A549 (cell line): ENCODE results near the gene CDK16. TPM values are rescaled to one million over a fixed set of nuclear protein-coding genes. Genes with fewer than 3 reads are reported as not detected.

Experiments used
- ATAC-seq, 2 experiments: fragments of 200-7000 bp in 1 of 2; fragments of >200 bp in 1 of 2; cut with Nextera tagmentation in 1 of 2; cut with Tn5 transposase in 1 of 2; 3 replicates each; pipeline versions ENCODE4 v1.8.0 to v1.9.1; 2018 to 2020; ENCODE audit warnings: mild to moderate bottlenecking in 1 of 2, moderate library complexity in 1 of 2
- CTCF ChIA-PET: fragments of 300-600 bp; sonication (Branson Sonifier 250); formaldehyde crosslinking; extraction: SDS; loops from one replicate; lab custom pipeline; 2021; ENCODE audit warnings: antibody characterized with exemption, inconsistent platforms; lab: Yijun Ruan, JAX
- POLR2A ChIA-PET: fragments of 350-600 bp; formaldehyde crosslinking; extraction: SDS; loops from one replicate; lab custom pipeline; 2021; ENCODE audit warnings: antibody characterized with exemption, inconsistent platforms; lab: Yijun Ruan, JAX
- DNase-seq, 2 experiments: peaks; one replicate each; pipeline versions ENCODE4 v3.0.0 to v3.0.0-alpha.2; 2011 to 2016; ENCODE audit warnings: low read depth in 1 of 2, low spot score in 1 of 2
- FAIRE-seq: peaks from 2 replicates; lab custom pipeline; 2011; peaks lifted over from hg19 to GRCh38; lab: Jason Lieb, UNC
- H3K27ac ChIP-seq, 2 experiments: fragments of >200 bp; sonication (Bioruptor Twin); formaldehyde crosslinking; 3 replicates each; pipeline ENCODE4 v1.5.1; 2016 to 2017
- H3K4me1 ChIP-seq: fragments of >200 bp; sonication (Bioruptor Twin); formaldehyde crosslinking; 3 replicates; pipeline ENCODE4 v1.6.1; 2016
- H3K4me2 ChIP-seq: fragments of >200 bp; sonication (Bioruptor Twin); formaldehyde crosslinking; 3 replicates; pipeline ENCODE4 v1.6.1; 2016
- H3K4me3 ChIP-seq: fragments of >200 bp; sonication (Bioruptor Twin); formaldehyde crosslinking; 3 replicates; pipeline ENCODE4 v1.5.1; 2016
- H3K9me3 ChIP-seq: fragments of >200 bp; sonication (Bioruptor Twin); formaldehyde crosslinking; 3 replicates; pipeline ENCODE4 v1.6.1; 2016
- CBX2 ChIP-seq: fragments of 200-600 bp; sonication (generic); IDR thresholded peaks from 2 replicates; pipeline ENCODE4 v1.6.1; 2016; ENCODE audit warnings: low read depth, mild to moderate bottlenecking, borderline replicate concordance
- CBX8 ChIP-seq: fragments of 200-600 bp; sonication (generic); IDR thresholded peaks from 2 replicates; pipeline ENCODE4 v1.6.1; 2016
- CEBPB ChIP-seq, 2 experiments: fragments of >200 bp in 1 of 2; sonication (Bioruptor Twin) in 1 of 2; formaldehyde crosslinking in 1 of 2; IDR thresholded peaks; 2 replicates each; pipeline ENCODE4 v1.6.1; 2012 to 2016
- CTCF ChIP-seq: fragments of >200 bp; sonication (Bioruptor Twin); formaldehyde crosslinking; IDR thresholded peaks from 3 replicates; pipeline ENCODE4 v1.5.1; 2016
- E2F6 ChIP-seq: IDR thresholded peaks from 2 replicates; pipeline ENCODE4 v1.6.1; 2012; ENCODE audit warnings: low read depth, borderline replicate concordance
- EHMT2 ChIP-seq: fragments of 200-600 bp; sonication (generic); IDR thresholded peaks from 2 replicates; pipeline ENCODE4 v1.6.1; 2016; ENCODE audit warnings: antibody characterized with exemption, low read depth, mild to moderate bottlenecking, moderate library complexity
- FOSB ChIP-seq: fragments of 250-450 bp; sonication (Bioruptor Pico); IDR thresholded peaks from 2 replicates; pipeline ENCODE4 v1.5.0; 2020; ENCODE audit warnings: mild to moderate bottlenecking, moderate library complexity
- FOXS1 ChIP-seq: fragments of 250-450 bp; sonication (Bioruptor Pico); IDR thresholded peaks from 2 replicates; pipeline ENCODE4 v1.5.0; 2020; ENCODE audit warnings: mild to moderate bottlenecking, moderate library complexity
- HDAC2 ChIP-seq: fragments of 200-600 bp; sonication (generic); IDR thresholded peaks from 2 replicates; pipeline ENCODE4 v1.6.1; 2016
- HES2 ChIP-seq: fragments of >200 bp; sonication (Bioruptor Twin); formaldehyde crosslinking; IDR thresholded peaks from 2 replicates; pipeline ENCODE4 v1.6.1; 2016
- HEYL ChIP-seq: fragments of 250-450 bp; sonication (Bioruptor Pico); IDR thresholded peaks from 2 replicates; pipeline ENCODE4 v1.8.0; 2021; ENCODE audit warnings: mild to moderate bottlenecking, moderate library complexity
- HMGXB4 ChIP-seq: fragments of 250-450 bp; sonication (Bioruptor Pico); IDR thresholded peaks from 2 replicates; pipeline ENCODE4 v1.5.0; 2021; ENCODE audit warnings: mild to moderate bottlenecking, moderate library complexity, borderline replicate concordance
- HOXB5 ChIP-seq: fragments of 250-450 bp; sonication (Bioruptor Pico); IDR thresholded peaks from 2 replicates; pipeline ENCODE4 v1.5.0; 2020; ENCODE audit warnings: mild to moderate bottlenecking, moderate library complexity
- JUN ChIP-seq, 2 experiments: fragments of >200 bp; sonication (Bioruptor Twin); formaldehyde crosslinking; IDR thresholded peaks; 2 replicates in 1 of 2; 3 replicates in 1 of 2; pipeline ENCODE4 v1.6.1; 2016 to 2017
- KDM1A ChIP-seq: fragments of 200-600 bp; sonication (generic); IDR thresholded peaks from 2 replicates; pipeline ENCODE4 v1.6.1; 2016; ENCODE audit warnings: low read depth, mild to moderate bottlenecking
- KDM5A ChIP-seq: fragments of 200-600 bp; sonication (generic); IDR thresholded peaks from 2 replicates; pipeline ENCODE4 v1.6.1; 2016; ENCODE audit warnings: antibody characterized with exemption, mild to moderate bottlenecking
- MAFK ChIP-seq: fragments of 450-650 bp; IDR thresholded peaks from 2 replicates; pipeline ENCODE4 v1.6.1; 2014; ENCODE audit not compliant: partially characterized antibody
- MYC ChIP-seq: IDR thresholded peaks from 2 replicates; pipeline ENCODE4 v1.6.1; 2012; ENCODE audit warnings: mild to moderate bottlenecking, inconsistent platforms, low read length, improper control_type of control experiment, borderline replicate concordance
- PHF8 ChIP-seq: fragments of 200-600 bp; sonication (generic); IDR thresholded peaks from 2 replicates; pipeline ENCODE4 v1.6.1; 2016; ENCODE audit warnings: low read depth, mild to moderate bottlenecking, antibody characterized with exemption, moderate library complexity, borderline replicate concordance
- RAD21 ChIP-seq, 2 experiments: fragments of >200 bp in 1 of 2; sonication (Bioruptor Twin) in 1 of 2; formaldehyde crosslinking in 1 of 2; IDR thresholded peaks in 1 of 2; conservative IDR thresholded peaks in 1 of 2; 2 replicates in 1 of 2; 3 replicates in 1 of 2; pipeline ENCODE4 v1.6.1; 2012 to 2018; ENCODE audit warnings: inconsistent platforms in 1 of 2
- REST ChIP-seq: fragments of 200-600 bp; sonication (generic); IDR thresholded peaks from 2 replicates; pipeline ENCODE4 v1.6.1; 2016; ENCODE audit warnings: antibody characterized with exemption, mild to moderate bottlenecking, moderate library complexity
- RFX5 ChIP-seq: fragments of 450-650 bp; IDR thresholded peaks from 2 replicates; pipeline ENCODE4 v1.7.1; 2014; ENCODE audit warnings: antibody characterized with exemption, mild to moderate bottlenecking, moderate library complexity
- RNF2 ChIP-seq: fragments of 200-600 bp; sonication (generic); IDR thresholded peaks from 2 replicates; pipeline ENCODE4 v1.6.1; 2016; ENCODE audit warnings: low read depth, mild to moderate bottlenecking, antibody characterized with exemption, moderate library complexity, borderline replicate concordance
- SMC3 ChIP-seq: fragments of >200 bp; sonication (Bioruptor Twin); formaldehyde crosslinking; IDR thresholded peaks from 3 replicates; pipeline ENCODE4 v1.6.1; 2018; ENCODE audit warnings: inconsistent platforms
- SREBF2 ChIP-seq: fragments of 450-650 bp; IDR thresholded peaks from 2 replicates; pipeline ENCODE4 v1.6.1; 2014; ENCODE audit warnings: mild to moderate bottlenecking, moderate library complexity
- TP53 ChIP-seq: fragments of 250-450 bp; sonication (Bioruptor Pico); IDR thresholded peaks from 2 replicates; pipeline ENCODE4 v1.5.0; 2021; ENCODE audit warnings: mild to moderate bottlenecking, moderate library complexity
- ZC3H11A ChIP-seq: fragments of 450-650 bp; IDR thresholded peaks from 2 replicates; pipeline ENCODE4 v1.6.1; 2014; ENCODE audit warnings: antibody characterized with exemption, mild to moderate bottlenecking
- ZFP36 ChIP-seq: fragments of 450-650 bp; IDR thresholded peaks from 2 replicates; pipeline ENCODE4 v1.6.1; 2014; ENCODE audit warnings: borderline replicate concordance; ENCODE audit not compliant: partially characterized antibody
- WGBS: methylation state at CpG from one replicate; pipeline ENCODE4 v1.1.6; 2017; ENCODE audit errors: missing lambda C conversion rate; 5-methylcytosine and 5-hydroxymethylcytosine counted together
- polyA plus RNA-seq, 4 experiments: library from polyadenylated mRNA; depleted of rRNA in 3 of 4; stranded (reverse); fragments of >200 nt; fragmentation: RNase III in 1 of 4; extraction: RNeasy Plus Mini Kit Qiagen cat#74134 plus additional on column Dnase treatment in 1 of 4; gene quantifications; 2 replicates in 3 of 4; 3 replicates in 1 of 4; pipeline ENCODE4 v1.2.3, GENCODE V29; 2011 to 2017
- TF ChIP-seq, protein P1 (sequence below): IDR thresholded peaks from 2 replicates; pipeline ENCODE4 v1.6.1; 2012

Gene CDK16
- polyA plus RNA-seq, 2 of the 4 experiments (the other 2 are of a cell fraction), result 105 to 111 TPM

DNA sequence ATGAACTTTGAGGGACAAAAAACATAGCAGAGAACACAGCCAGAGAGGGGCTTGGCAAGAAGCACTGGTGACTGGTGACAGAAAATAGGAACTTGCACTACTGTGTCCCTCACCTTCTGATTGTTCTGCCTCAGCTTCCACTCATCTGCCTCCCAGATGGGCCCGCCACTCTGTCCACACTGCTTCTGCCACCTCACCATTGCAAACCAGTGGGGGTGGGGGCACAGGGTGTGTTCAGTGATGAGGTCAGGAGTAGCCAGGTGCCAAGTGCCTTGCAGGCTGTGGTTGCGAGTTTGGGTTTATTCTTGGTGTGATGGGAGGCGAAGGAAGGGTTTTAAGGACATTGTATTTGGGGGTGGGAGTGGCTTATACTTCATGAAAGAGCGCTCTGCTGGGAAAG, 34.0 kb upstream of the CDK16 start:
- 96% methylated on average over 4 of the region's 4 CpGs for WGBS
- ATAC-seq (no peak), DNase-seq (no peak), FAIRE-seq (no peak)
- Histone ChIP-seq H3K4me3 (no peak overlapping the region), H3K9me3 (no peaks in the 10 kb centered on the region), H3K27ac (no peak overlapping the region), H3K4me1 (no peaks in the 10 kb centered on the region), H3K4me2 (no peak overlapping the region)
- ChIA-PET POLR2A (no interaction called here), CTCF (interaction anchor here (1.6 kb wide), 1 partner anchor 339 kb away, joined by 3 read pairs; no protein-coding TSS in a partner anchor)
- no peak for TF ChIP-seq MAFK
- TF ChIP-seq REST, result no peak
- no peak for TF ChIP-seq EHMT2
- TF ChIP-seq ZFP36, result no peak
- no peak for TF ChIP-seq HES2
- TF ChIP-seq HEYL (CRISPR knock-in tag), result no peak
- no peak for TF ChIP-seq FOSB (CRISPR knock-in tag)
- TF ChIP-seq HMGXB4 (CRISPR knock-in tag), result no peak
- no peak for TF ChIP-seq HOXB5 (CRISPR knock-in tag)
- TF ChIP-seq PHF8, result no peak
- TF ChIP-seq CTCF, result no peak
- no peak for TF ChIP-seq KDM5A
- TF ChIP-seq RNF2, result no peak

GRCh38 chrX:47185241-47185640, 33.2 kb upstream of the CDK16 start:
- CTCF ChIA-PET, result interaction anchor here (0.7 to 1.6 kb wide), 2 partner anchors 9 to 338 kb away, joined by 3 read pairs; no protein-coding TSS in a partner anchor

More at GRCh38 chrX:47185241-47185640, 33.2 kb upstream of the CDK16 start:
- no peak for TF ChIP-seq MYC
- TF ChIP-seq EHMT2, result no peak
- no peak for TF ChIP-seq CEBPB (IDR thresholded peaks at IDR 0.05)
- no peak for TF ChIP-seq FOXS1
- TF ChIP-seq RAD21 (conservative IDR thresholded peaks at IDR 0.05 in 1 of 2, IDR thresholded peaks at IDR 0.05 in 1 of 2), result no peak
- no peak for TF ChIP-seq JUN (IDR thresholded peaks at IDR 0.05)
- no peak for TF ChIP-seq CBX8
- no peak for TF ChIP-seq CBX2
- no peak for TF ChIP-seq TP53
- no peak for TF ChIP-seq KDM1A
- TF ChIP-seq, protein P1, sequence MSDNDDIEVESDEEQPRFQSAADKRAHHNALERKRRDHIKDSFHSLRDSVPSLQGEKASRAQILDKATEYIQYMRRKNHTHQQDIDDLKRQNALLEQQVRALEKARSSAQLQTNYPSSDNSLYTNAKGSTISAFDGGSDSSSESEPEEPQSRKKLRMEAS, result no peak
- TF ChIP-seq E2F6, result no peak
- no peak for TF ChIP-seq PHF8
- TF ChIP-seq SREBF2, result no peak
- no peak for TF ChIP-seq RFX5
- no peak for TF ChIP-seq HDAC2
- no peak for TF ChIP-seq SMC3
- TF ChIP-seq ZC3H11A, result no peak
- ATAC-seq (no peak), FAIRE-seq (no peak), DNase-seq (no peak)
- WGBS, result 93% methylated on average over 12 of the region's 17 CpGs
- Histone ChIP-seq H3K27ac (no peak overlapping the region), H3K4me1 (no peaks in the 10 kb centered on the region), H3K4me3 (no peak overlapping the region), H3K9me3 (no peaks in the 10 kb centered on the region), H3K4me2 (no peak overlapping the region)
- POLR2A ChIA-PET, result no interaction called here
